HG03045 (cell line): ENCODE data around the gene WDR48.

Experiments used
- ATAC-seq: cut with Tn5 transposase; IDR thresholded peaks from one replicate; pipeline ENCODE4 v1.9.1; 2021; ENCODE audit warnings: mild to moderate bottlenecking, moderate library complexity; ENCODE audit not compliant: unreplicated experiment

WDR48 gene

DNA sequence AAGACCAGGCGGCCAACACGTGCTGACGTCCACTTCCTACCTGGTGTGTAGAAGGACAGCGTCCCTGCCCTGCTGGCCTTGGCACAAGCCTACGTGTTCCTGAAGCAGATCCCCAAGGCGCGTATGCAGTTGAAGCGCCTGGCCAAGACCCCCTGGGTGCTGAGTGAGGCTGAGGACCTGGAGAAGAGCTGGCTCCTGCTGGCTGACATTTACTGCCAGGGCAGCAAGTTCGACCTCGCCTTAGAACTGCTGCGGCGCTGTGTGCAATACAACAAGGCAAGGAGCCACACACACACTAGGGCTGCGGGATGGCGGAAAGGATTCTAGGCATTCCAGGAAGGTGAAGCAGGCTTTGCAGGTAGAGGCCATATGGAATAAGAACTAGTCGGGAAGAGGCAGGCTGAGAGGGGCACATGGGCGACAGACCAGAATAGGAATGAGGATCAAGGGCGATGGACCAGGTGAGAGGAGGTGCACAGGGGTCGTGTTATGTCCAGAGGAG, 85.7 kb downstream of the WDR48 start:
- ATAC-seq, result no peak

GRCh38 chr3:39137991-39138803, 86.4 kb downstream of the WDR48 start:
- ATAC-seq, result no peak

DNA sequence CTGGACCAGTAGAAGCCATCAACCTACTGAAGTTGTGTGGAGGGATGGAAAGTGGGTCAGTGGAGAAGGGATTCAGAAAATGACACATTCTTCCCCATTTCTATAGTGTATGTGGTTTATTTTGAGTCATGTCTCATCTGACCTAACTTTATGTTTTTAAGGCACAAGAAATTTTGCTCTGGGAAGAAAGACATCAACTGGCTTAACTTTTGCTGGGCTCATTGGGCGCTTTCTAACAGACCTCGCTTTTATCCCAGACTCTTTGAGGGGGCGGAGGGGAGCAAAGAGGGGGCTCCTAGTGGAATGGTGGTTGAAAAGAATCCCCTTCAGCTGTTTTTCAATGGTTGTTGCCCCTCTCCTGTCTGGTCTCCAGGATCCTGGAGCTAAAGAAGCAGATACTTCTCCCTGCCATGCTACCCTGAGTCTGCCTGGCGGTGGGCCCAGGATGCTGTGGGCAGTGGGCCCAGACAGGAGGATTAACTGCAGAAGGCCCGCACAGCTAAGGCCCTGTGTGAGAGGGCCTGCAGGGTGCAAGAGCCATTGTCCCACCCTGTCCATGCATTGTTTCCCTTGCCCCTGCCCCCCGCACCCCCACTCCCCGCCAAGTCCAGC, 87.1 kb downstream of the WDR48 start:
- no peak for ATAC-seq

DNA sequence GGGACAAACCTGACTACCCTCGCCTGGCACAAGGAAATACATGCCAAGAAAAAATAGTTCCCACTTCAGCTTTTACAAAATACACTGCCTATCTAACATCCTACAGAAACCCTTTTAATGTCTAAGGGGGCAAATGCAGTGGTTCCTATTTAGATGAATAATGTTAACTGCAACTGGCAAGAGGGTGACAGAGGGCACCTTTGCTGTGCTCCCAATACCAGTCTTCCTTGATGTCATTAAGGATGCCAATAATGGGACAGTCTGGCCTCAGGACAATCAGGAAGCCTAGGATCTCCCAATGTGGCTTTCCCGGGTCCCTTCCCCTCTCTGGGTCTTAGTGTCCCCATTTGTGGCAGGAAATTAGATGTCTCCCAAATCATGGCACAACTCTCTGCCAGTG, 87.6 kb downstream of the WDR48 start:
- ATAC-seq, result no peak

DNA sequence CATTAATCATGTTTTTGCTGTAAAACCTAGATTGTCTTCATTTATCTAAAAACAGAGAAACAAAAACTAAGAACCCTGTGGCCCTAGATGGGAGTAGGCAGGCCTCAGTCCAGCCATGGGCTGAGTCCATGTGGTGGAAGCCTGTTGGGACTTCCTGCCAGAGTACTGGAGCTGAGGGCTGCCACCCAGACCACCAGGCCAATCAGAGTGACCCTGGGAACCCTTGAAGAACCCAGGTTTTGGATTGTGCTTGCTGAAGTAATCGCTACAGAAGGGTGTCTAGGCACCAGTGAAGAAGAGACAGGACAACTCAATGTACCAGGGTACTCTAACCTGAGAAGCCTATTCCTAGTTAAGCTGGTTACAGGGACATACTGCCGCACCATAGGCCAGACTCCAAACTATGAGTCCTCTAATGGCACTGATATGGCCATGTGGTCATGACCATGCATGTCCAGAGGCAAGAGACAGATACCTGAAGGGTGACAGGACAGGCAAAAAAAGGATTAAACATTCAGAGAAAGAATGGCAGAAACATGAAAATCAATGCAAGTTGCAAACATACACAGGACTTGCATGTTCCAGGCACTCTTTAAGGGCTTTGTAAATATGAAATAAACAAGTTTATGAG, 88.6 kb downstream of the WDR48 start:
- no peak for ATAC-seq

DNA sequence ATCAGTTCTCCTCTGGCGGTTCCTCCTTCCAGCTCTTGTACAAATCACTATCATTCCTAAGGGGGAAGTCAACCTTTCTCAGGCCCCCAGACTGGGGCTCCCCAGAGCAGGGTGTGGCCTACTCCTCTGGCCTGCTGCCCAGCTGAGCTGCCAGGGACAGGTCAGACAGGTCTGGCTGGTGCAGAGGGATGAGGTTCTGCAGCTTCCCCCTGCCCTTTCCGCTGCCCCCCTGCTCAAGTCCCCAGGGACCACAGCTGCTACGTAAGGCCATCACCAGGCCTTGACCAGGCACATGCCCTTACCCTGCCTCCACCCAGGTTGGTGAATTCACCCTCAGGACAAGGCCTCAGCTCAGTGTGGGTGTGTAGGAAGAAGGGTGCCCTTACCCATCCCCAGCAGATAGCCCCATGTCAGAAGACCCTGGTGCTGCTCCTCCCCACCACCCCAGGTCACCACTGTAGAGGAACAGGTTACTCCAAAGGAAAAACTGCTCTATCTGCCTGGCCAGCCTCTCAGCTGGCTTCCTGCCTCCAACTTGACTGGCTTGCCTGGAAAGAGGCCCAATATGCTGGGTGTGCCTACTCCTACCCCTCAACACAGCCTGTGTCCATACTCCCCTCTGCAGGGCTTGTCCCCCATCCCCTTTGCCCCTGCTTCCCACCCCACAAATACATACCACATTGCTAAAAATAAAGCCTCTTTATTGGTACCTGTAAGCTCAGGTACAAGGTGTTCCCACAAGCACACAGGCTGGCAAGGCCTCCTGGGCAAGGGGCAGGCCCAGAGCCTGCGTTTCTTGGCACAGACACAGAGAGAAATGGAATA, 89.6 kb downstream of the WDR48 start:
- ATAC-seq, result no peak

DNA sequence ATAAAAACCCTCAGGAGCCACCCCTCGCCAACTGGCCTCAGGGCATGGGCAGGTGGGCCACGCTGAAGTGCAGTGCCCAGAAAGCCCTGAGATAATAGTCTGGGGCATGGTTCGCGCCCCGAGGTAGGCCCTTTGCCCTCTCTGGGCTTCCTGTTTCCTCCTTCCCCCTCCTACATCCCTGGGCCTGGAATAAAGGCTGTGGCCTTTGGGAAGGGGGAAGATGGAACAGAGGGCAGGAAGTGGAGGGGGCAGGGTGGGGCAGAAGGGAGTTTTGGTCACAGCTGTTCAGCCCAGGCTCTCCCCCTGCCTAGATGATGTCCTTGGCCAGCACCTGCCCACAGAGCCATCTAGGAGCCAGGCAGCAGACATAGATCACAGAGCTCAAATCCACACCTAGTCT, 90.3 kb downstream of the WDR48 start:
- ATAC-seq, result no peak

GRCh38 chr3:39143051-39143885, 91.5 kb downstream of the WDR48 start:
- no peak for ATAC-seq

DNA sequence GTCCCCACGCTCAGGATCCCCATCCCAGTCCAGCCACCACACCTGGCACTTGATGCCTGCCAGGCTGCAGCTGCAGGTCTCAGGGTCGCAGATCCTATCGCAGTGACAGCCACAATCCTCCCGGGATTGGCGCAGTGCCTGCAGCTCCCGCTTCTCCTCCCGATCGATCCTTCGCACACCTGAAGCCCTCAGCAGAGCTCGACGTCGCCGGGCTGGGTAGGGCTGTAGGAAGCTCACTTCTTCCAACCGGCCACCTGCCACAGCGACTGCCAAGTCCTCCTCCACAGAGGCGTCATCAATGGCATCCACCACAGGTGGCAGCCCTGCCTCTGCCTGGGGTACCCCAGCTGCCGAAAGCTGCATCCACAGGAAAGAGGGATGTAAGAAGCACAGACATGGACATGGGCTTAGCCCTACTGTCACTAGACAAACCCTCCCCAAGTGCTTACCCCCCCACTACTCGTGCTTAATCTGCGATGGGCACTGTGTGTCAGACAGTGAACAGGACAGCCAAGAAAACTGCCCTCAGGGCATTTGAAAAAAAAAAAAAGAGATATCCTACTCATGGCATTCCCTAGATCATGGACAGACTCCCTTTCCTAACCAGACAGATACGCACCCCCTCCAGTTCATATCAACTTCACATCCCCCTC, 92.4 kb downstream of the WDR48 start:
- ATAC-seq, result no peak

GRCh38 chr3:39144748-39145380, 93.0 kb downstream of the WDR48 start:
- ATAC-seq, result no peak

- no peak for ATAC-seq
These were observed 94.3 kb downstream of the WDR48 start for GRCh38 chr3:39146083-39146501.
